Cerebellar cortex (tissue), 1 donor: Measurements from ENCODE around the gene GTF2H1.
A peak's percentile ranks its signal among the peaks of the same experiment; 100 is the strongest.
"Not testable (repeated sequence)": the region's sequence is repeated elsewhere in the genome, so short reads cannot be mapped to it uniquely, and the experiment has no call there.

Source experiments
- DNase-seq: peaks from one replicate; pipeline ENCODE4 v3.0.0-alpha.2; 2015; ENCODE audit warnings: low spot score

Gene GTF2H1

GRCh38 chr11:18319914-18320313 is 2.5 kb upstream of the GTF2H1 start:
- DNase-seq: no peak

GRCh38 chr11:18320617-18321016 is 1.8 kb upstream of the GTF2H1 start:
- no peak for DNase-seq

GRCh38 chr11:18321578-18321968 is 794 bp upstream of the GTF2H1 start:
- no peak for DNase-seq

- peak; percentile 16 for DNase-seq
Measured at GRCh38 chr11:18322818-18323570, 627 bp downstream of the GTF2H1 start.

- not testable (repeated sequence) for DNase-seq
Measured at GRCh38 chr11:18323881-18324280, 1.5 kb downstream of the GTF2H1 start.

- no peak for DNase-seq
Measured at GRCh38 chr11:18324381-18324780, 2.0 kb downstream of the GTF2H1 start.

GRCh38 chr11:18329196-18329870 is 7.0 kb downstream of the GTF2H1 start:
- DNase-seq: no peak

- DNase-seq: no peak
Measured at GRCh38 chr11:18330921-18331320, 8.6 kb downstream of the GTF2H1 start.

GRCh38 chr11:18332302-18332701 is 9.9 kb downstream of the GTF2H1 start:
- DNase-seq: no peak

GRCh38 chr11:18332891-18333290 is 10.5 kb downstream of the GTF2H1 start:
- DNase-seq: no peak

GRCh38 chr11:18347471-18348125 is 25.2 kb downstream of the GTF2H1 start:
- no peak for DNase-seq

- DNase-seq: no peak
Measured at GRCh38 chr11:18352581-18352980, 30.2 kb downstream of the GTF2H1 start.

- DNase-seq: no peak
Measured at GRCh38 chr11:18358646-18359045, 36.3 kb downstream of the GTF2H1 start.

- DNase-seq: no peak
Measured at GRCh38 chr11:18361154-18361553, 38.8 kb downstream of the GTF2H1 start.

GRCh38 chr11:18364495-18365073 is 42.2 kb downstream of the GTF2H1 start:
- DNase-seq: no peak

- DNase-seq: no peak
Measured at GRCh38 chr11:18365741-18366140, 43.4 kb downstream of the GTF2H1 start.

- DNase-seq: no peak
Measured at GRCh38 chr11:18366286-18366685, 43.9 kb downstream of the GTF2H1 start.

GRCh38 chr11:18367431-18367830 is 45.1 kb downstream of the GTF2H1 start:
- no peak for DNase-seq

- no peak for DNase-seq
Measured at GRCh38 chr11:18368221-18368620, 45.9 kb downstream of the GTF2H1 start.

- DNase-seq: no peak
Measured at GRCh38 chr11:18369398-18369797, 47.0 kb downstream of the GTF2H1 start.

- no peak for DNase-seq
Measured at GRCh38 chr11:18371279-18371678, 48.9 kb downstream of the GTF2H1 start.

GRCh38 chr11:18372201-18372600 is 49.8 kb downstream of the GTF2H1 start:
- DNase-seq: no peak

GRCh38 chr11:18374956-18375355 is 52.6 kb downstream of the GTF2H1 start:
- DNase-seq: peak; percentile 75
